GM12874 (cell line): ENCODE results near the gene FFAR3.

ENCODE experiments used
- TF ChIP-seq, protein P1 (sequence below): IDR thresholded peaks from 2 replicates; pipeline ENCODE4 v1.5.1; 2011; ENCODE audit warnings: low read depth, mild to moderate bottlenecking, control low read depth, low read length, moderate library complexity; ENCODE audit not compliant: insufficient read depth

Gene FFAR3

DNA sequence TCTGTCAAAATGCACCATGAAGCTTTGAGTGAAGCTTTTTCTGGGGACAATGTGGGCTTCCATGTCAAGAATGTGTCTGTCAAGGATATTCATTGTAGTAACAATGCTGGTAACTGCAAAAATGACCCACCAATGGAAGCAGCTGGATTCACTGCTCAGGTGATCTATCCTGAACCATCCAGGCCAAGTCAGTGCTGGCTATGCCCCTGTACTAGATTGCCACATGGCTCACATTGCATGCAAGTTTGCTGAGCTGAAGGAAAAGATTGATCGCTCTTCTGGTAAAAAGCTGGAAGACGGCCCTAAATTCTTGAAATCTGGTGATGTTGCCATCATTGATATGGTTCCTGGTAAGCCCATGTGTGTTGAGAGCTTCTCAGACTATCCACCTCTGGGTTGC is 25.3 kb downstream of the FFAR3 start:
- TF ChIP-seq, protein P1, sequence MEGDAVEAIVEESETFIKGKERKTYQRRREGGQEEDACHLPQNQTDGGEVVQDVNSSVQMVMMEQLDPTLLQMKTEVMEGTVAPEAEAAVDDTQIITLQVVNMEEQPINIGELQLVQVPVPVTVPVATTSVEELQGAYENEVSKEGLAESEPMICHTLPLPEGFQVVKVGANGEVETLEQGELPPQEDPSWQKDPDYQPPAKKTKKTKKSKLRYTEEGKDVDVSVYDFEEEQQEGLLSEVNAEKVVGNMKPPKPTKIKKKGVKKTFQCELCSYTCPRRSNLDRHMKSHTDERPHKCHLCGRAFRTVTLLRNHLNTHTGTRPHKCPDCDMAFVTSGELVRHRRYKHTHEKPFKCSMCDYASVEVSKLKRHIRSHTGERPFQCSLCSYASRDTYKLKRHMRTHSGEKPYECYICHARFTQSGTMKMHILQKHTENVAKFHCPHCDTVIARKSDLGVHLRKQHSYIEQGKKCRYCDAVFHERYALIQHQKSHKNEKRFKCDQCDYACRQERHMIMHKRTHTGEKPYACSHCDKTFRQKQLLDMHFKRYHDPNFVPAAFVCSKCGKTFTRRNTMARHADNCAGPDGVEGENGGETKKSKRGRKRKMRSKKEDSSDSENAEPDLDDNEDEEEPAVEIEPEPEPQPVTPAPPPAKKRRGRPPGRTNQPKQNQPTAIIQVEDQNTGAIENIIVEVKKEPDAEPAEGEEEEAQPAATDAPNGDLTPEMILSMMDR: no peak

GRCh38 chr19:35388277-35389054 is 30.2 kb downstream of the FFAR3 start:
- TF ChIP-seq, protein P1: no peak

- TF ChIP-seq, protein P1: no peak
Measured at GRCh38 chr19:35389192-35389861, 31.1 kb downstream of the FFAR3 start.

DNA sequence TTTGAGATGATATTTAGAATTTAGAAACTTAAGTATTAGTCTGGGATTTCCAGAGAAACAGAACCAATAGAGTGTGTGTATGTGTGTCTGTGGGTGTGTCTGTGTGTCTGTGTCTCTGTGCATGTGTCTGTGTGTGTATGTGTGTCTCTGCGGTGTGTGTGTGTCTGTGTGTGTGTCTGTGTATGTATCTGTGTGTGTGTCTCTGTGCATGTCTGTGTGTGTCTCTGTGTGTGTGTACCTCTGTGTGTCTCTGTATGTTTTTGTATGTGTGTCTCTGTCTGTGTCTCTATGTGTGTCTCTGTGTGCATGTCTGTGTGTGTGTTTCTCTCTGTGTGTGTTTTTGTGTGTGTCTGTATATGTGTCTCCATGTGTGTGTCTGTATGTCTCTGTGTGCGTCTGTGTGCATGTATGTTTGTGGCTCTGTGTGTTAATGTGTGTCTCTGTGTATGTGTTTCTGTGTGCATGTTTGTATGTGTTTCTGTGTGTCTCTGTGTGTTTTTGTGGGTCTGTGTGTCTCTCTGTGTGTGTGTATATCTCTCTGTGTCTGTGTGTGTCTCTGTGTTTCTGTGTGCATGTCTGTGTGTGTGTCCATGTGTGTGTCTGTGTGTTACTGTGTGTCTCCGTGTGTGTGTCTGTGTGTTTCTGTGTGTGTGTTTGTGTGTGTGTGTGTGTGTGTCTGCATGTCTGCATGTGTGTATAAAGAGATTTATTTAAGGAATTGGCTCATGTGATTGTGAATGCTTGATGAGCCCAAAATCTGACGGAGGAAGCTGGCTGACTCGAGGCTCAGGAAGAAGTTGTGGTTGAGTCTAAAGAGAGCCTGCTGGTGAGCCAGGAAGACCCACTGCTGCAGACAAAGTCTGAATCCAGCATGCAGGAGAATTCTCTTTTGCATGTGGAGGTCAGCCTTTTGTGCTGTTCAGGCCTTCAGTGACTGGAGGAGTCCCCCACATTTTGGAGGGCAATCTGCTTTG is 34.8 kb downstream of the FFAR3 start:
- TF ChIP-seq, protein P1: no peak

DNA sequence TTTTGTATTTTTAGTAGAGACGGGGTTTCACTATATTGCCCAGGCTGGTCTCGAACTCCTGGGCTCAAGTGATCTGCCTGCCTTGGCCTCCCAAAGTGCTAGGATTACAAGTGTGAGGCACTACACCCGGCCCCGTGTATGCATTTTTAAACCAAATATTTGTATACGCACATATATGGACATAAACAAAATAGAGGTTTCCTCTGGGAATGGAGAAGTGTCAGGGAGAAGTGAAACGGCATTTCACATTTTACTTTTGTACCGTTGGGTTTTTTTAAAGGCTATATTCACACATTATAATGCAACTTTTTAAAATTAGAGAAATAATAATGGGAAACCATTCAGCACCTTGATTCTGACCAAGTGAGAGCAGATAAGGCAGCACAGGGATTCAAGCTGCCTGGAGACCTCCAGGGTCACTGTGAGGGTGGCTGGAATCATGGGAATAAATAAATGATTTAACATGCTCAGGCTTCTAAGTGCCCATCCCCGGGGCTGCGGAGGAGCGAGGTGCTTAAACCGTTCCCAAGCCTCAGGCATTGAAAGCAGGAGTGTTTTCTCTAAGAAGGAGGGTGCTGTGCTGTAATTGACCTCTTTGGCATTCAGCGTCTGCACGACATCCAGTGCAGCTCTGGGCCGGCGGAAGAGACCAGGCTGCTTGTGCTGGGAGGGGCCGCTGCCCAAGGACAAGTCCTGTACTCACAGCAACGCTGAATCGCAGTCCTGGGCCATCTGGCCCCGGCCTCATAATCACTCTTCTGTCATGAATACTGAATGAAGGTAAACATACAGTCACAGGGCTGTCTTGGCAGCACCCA is 37.3 kb downstream of the FFAR3 start:
- TF ChIP-seq, protein P1: no peak

- TF ChIP-seq, protein P1: no peak
Measured at GRCh38 chr19:35396240-35396885, 38.1 kb downstream of the FFAR3 start.
